ENCODE data around the gene RPL26. TPM values are rescaled to one million over a fixed set of nuclear protein-coding genes. Genes with fewer than 3 reads are reported as not detected.
"Not testable (repeated sequence)": the region's sequence is repeated elsewhere in the genome, so short reads cannot be mapped to it uniquely, and the experiment has no call there.

The RPL26 gene
- total RNA-seq, 4 donors from 2014 or later: 1,787 to 4,050 (median 3,181) TPM

DNA sequence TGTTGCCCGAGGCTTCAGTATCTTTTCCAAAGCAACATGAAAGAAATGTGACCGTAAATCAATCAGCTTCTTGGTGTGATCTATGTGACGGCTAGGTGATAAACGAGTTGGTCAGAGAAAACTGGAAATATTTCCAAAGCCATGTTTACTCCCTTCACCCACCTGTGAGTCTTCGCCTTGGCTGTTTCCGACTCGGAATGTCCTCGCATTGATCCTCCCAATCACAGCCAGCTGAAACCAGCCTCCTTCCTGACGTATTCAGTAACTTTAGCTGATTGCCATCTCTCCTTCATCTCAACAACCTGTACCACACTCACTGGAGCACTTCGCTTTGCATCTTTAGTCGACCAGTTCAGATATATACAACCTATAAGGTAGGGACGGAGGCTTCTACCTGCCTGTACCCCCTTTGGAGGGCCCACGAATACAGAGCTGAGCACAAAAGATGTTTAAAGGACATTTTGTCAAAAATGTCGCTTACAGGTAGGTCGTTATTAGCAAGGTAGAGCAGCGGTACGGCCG, 7.2 kb downstream of the RPL26 start:
- no peak for TF ChIP-seq EP300 (IDR thresholded peaks at IDR 0.05)
- no peak for TF ChIP-seq POLR2AphosphoS5 (IDR thresholded peaks at IDR 0.05)
- no peak for TF ChIP-seq POLR2A (IDR thresholded peaks at IDR 0.05)
- TF ChIP-seq, protein P1, sequence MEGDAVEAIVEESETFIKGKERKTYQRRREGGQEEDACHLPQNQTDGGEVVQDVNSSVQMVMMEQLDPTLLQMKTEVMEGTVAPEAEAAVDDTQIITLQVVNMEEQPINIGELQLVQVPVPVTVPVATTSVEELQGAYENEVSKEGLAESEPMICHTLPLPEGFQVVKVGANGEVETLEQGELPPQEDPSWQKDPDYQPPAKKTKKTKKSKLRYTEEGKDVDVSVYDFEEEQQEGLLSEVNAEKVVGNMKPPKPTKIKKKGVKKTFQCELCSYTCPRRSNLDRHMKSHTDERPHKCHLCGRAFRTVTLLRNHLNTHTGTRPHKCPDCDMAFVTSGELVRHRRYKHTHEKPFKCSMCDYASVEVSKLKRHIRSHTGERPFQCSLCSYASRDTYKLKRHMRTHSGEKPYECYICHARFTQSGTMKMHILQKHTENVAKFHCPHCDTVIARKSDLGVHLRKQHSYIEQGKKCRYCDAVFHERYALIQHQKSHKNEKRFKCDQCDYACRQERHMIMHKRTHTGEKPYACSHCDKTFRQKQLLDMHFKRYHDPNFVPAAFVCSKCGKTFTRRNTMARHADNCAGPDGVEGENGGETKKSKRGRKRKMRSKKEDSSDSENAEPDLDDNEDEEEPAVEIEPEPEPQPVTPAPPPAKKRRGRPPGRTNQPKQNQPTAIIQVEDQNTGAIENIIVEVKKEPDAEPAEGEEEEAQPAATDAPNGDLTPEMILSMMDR (IDR thresholded peaks at IDR 0.05): no peak
- ATAC-seq: no peak
- Histone ChIP-seq H3K4me1 (peaks cover 0 to 53% (median 18%) of the 10 kb centered on the region in 3 donors), H3K9me3 (no peaks in the 10 kb centered on the region), H3K27me3 (no peaks in the 10 kb centered on the region), H3K4me3 (peak overlapping the region; percentile 56 to 69), H3K36me3 (peaks cover 0 to 51% of the 10 kb centered on the region in 2 donors), H3K27ac (peak overlapping the region; percentile 36 to 91 (median 88))
- 2 to 5% methylated on average over 12 to 14 of the region's 18 CpGs for WGBS, 2 donors (ENCODE audit: low coverage in 1 of 2)

DNA sequence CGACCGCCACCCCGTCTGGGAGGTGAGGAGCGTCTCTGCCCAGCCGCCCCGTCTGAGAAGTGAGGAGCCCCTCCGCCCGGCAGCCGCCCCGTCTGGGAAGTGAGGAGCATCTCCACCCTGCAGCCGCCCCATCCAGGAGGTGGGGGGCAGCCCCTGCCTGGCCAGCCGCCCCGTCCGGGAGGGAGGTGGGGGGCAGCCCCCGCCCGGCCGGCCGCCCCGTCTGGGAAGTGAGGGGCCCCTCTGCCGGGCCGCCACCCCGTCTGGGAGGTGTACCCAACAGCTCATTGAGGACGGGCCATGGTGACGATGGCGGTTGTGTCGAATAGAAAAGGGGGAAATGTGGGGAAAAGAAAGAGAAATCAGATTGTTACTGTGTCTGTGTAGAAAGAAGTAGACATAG, 9.1 kb downstream of the RPL26 start:
- not testable (repeated sequence) for ATAC-seq, H3K9me3 ChIP-seq, H3K4me3 ChIP-seq, H3K27ac ChIP-seq, H3K27me3 ChIP-seq
- H3K4me1 ChIP-seq: peaks cover 0 to 35% (median 8%) of the 10 kb centered on the region in 3 donors
- H3K36me3 ChIP-seq: peaks cover 0 to 50% of the 10 kb centered on the region in 2 donors
- WGBS, 2 donors (ENCODE audit: low coverage in 1 of 2): 100% methylated on average over 3 of the region's 26 CpGs; no CpG with 5 or more reads in 1 of the 2 donors

DNA sequence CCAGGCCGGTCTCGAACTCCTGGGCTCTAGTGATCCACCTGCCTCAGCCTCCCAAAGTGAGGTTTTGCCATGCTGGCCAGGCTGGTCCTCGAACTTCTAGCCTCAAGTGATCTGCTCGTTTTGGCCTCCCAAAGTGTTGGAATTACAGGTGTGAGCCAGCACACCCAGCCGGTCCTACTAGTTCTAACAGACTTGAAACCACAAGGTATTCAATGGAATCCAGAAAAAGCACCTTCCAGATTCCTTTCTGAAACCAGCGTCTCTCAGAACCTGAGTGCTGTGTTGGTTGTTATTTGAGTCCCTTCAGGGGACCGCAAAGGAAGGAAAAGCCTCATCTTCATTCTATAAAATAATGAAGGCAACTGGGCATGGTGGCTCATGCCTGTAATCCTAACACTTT, 10.6 kb downstream of the RPL26 start:
- 87 to 92% methylated on average over 4 to 7 of the region's 7 CpGs for WGBS, 2 donors (ENCODE audit: low coverage in 1 of 2)
- no peak for ATAC-seq
- no peak overlapping the region for H3K27ac ChIP-seq

DNA sequence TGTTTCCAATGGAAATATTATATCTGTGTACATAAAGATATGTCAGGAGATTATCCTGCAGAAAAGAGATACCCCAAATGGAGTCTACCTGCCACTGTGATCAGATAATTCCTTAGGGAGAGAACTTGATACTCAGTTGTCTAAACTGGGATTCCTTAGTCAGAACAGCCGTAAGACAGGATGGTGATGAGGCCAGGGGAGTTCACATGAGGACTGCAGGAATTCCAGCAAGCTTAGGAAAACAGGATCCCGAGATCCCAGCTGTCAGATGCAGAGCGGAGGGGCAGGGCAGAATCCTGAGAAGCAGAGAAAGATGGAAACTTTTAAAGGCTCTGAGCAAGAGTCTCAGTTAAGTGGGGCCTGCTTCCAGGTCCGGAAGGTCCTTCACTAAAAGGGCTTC, 11.2 kb downstream of the RPL26 start:
- ATAC-seq: no peak

More for the DNA sequence above, 10.6 kb downstream of the RPL26 start:
- H3K4me3 ChIP-seq: no peak overlapping the region
- H3K4me1 ChIP-seq: peaks cover 0 to 30% (median 8%) of the 10 kb centered on the region in 3 donors
- no peaks in the 10 kb centered on the region for H3K27me3 ChIP-seq
- no peaks in the 10 kb centered on the region for H3K9me3 ChIP-seq
- TF ChIP-seq POLR2AphosphoS5 (IDR thresholded peaks at IDR 0.05): no peak
- TF ChIP-seq EP300 (IDR thresholded peaks at IDR 0.05): no peak
- TF ChIP-seq, protein P1 (IDR thresholded peaks at IDR 0.05): no peak
- TF ChIP-seq POLR2A (IDR thresholded peaks at IDR 0.05): no peak
- peaks cover 0 to 47% of the 10 kb centered on the region in 2 donors for H3K36me3 ChIP-seq

DNA sequence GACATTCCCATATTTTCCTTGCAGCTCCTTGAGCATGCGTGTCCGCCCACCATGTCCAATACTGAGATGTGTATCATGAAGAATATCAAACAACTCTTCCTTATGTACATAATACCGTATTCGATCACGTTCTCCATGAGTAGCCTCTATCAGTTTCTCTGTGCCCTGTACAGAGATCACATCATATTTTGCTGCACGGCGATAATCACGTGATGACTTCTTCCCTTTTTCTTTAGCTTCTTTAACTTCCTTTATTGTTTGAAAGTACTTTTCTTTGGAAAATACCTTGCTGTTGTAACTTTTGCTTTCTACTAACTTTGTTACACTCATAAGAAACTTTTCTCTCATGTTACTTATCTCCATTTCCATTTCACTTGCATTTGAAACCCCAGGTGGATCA, 13.0 kb downstream of the RPL26 start:
- H3K27ac ChIP-seq: no peak overlapping the region
- H3K36me3 ChIP-seq: peaks cover 0 to 54% of the 10 kb centered on the region in 2 donors
- H3K9me3 ChIP-seq: no peaks in the 10 kb centered on the region
- no peak for ATAC-seq
- 93 to 98% methylated on average over 8 of the region's 8 CpGs for WGBS, 2 donors (ENCODE audit: low coverage in 1 of 2)
- H3K4me3 ChIP-seq: no peak overlapping the region
- H3K27me3 ChIP-seq: no peaks in the 10 kb centered on the region
- H3K4me1 ChIP-seq: peaks cover 0 to 13% (median 0%) of the 10 kb centered on the region in 3 donors
- TF ChIP-seq POLR2A (IDR thresholded peaks at IDR 0.05): no peak
- TF ChIP-seq, protein P1 (IDR thresholded peaks at IDR 0.05): no peak
- no peak for TF ChIP-seq EP300 (IDR thresholded peaks at IDR 0.05)
- TF ChIP-seq POLR2AphosphoS5 (IDR thresholded peaks at IDR 0.05): no peak

More for the DNA sequence above, 11.2 kb downstream of the RPL26 start:
- Histone ChIP-seq H3K27me3 (no peaks in the 10 kb centered on the region), H3K27ac (peak overlapping the region in 1 of 4 donors; percentile 14), H3K4me3 (no peak overlapping the region), H3K9me3 (no peaks in the 10 kb centered on the region), H3K36me3 (peaks cover 0 to 41% of the 10 kb centered on the region in 2 donors), H3K4me1 (peaks cover 0 to 26% (median 4%) of the 10 kb centered on the region in 3 donors)
- TF ChIP-seq POLR2A (IDR thresholded peaks at IDR 0.05): no peak
- TF ChIP-seq, protein P1 (IDR thresholded peaks at IDR 0.05): no peak
- no peak for TF ChIP-seq EP300 (IDR thresholded peaks at IDR 0.05)
- 59 to 64% methylated on average over 3 to 4 of the region's 4 CpGs for WGBS, 2 donors (ENCODE audit: low coverage in 1 of 2)
